Measurements from ENCODE around the gene LARP1B.
A peak's percentile ranks its signal among the peaks of the same experiment; 100 is the strongest.
"Not testable (repeated sequence)": the region's sequence is repeated elsewhere in the genome, so short reads cannot be mapped to it uniquely, and the experiment has no call there.

LARP1B gene

GRCh38 chr4:128228845-128229795, 168.0 kb downstream of the LARP1B start:
- peak; percentile 38 to 74 for DNase-seq

- no peak for DNase-seq
Measured at GRCh38 chr4:128232719-128233118, 171.6 kb downstream of the LARP1B start.

GRCh38 chr4:128234836-128235235, 173.7 kb downstream of the LARP1B start:
- DNase-seq = no peak

- DNase-seq = no peak
Measured at GRCh38 chr4:128241019-128241418, 179.9 kb downstream of the LARP1B start.

GRCh38 chr4:128241425-128241913, 180.4 kb downstream of the LARP1B start:
- peak; percentile 88 to 96 for DNase-seq

- DNase-seq = no peak
Measured at GRCh38 chr4:128241981-128242380, 180.9 kb downstream of the LARP1B start.

GRCh38 chr4:128242601-128243000, 181.5 kb downstream of the LARP1B start:
- DNase-seq = no peak

GRCh38 chr4:128244379-128244778, 183.3 kb downstream of the LARP1B start:
- DNase-seq = no peak

- DNase-seq = not testable (repeated sequence)
Measured at GRCh38 chr4:128245391-128245790, 184.3 kb downstream of the LARP1B start.

GRCh38 chr4:128247906-128248305, 186.8 kb downstream of the LARP1B start:
- DNase-seq = no peak

- DNase-seq = no peak
Measured at GRCh38 chr4:128249787-128250668, 188.9 kb downstream of the LARP1B start.

GRCh38 chr4:128255906-128256305, 194.8 kb downstream of the LARP1B start:
- no peak for DNase-seq

GRCh38 chr4:128256539-128256938, 195.4 kb downstream of the LARP1B start:
- no peak for DNase-seq

GRCh38 chr4:128258166-128258565, 197.1 kb downstream of the LARP1B start:
- DNase-seq = not testable (repeated sequence)

- DNase-seq = not testable (repeated sequence)
Measured at GRCh38 chr4:128259889-128260288, 198.8 kb downstream of the LARP1B start.

Measured in NCI-H446 (cell line).